GM23338 (cell line): ENCODE measurements around the gene IL12B.

Experiments
- CREB1 ChIP-seq: fragments of 250-450 bp; sonication (Bioruptor Pico); IDR thresholded peaks from 2 replicates; pipeline ENCODE4 v1.5.0; 2020; ENCODE audit warnings: low read depth, mild to moderate bottlenecking, moderate library complexity
- EZH2 ChIP-seq: fragments of 200-600 bp; sonication (generic); IDR thresholded peaks from one replicate; pipeline ENCODE4 v1.8.0; 2017; ENCODE audit warnings: antibody characterized with exemption, mild to moderate bottlenecking, low read depth; ENCODE audit not compliant: unreplicated experiment
- EZH2phosphoT487 ChIP-seq: fragments of 200-600 bp; sonication (generic); IDR thresholded peaks from one replicate; pipeline ENCODE4 v1.8.1; 2018; ENCODE audit warnings: antibody characterized with exemption; ENCODE audit not compliant: unreplicated experiment
- JUNB ChIP-seq: IDR thresholded peaks from one replicate; pipeline ENCODE4 v1.6.1; 2016; ENCODE audit warnings: antibody characterized with exemption; ENCODE audit not compliant: unreplicated experiment
- NANOG ChIP-seq: IDR thresholded peaks from 2 replicates; pipeline ENCODE4 v1.6.1; 2016; ENCODE audit warnings: antibody characterized with exemption, borderline replicate concordance
- POLR2AphosphoS5 ChIP-seq: IDR thresholded peaks from 2 replicates; pipeline ENCODE4 v1.6.1; 2016; ENCODE audit warnings: antibody characterized with exemption, low read depth
- STAT1 ChIP-seq: IDR thresholded peaks from one replicate; pipeline ENCODE4 v1.6.1; 2016; ENCODE audit warnings: antibody characterized with exemption; ENCODE audit not compliant: unreplicated experiment
- ZNF114 ChIP-seq: fragments of 250-450 bp; sonication (Bioruptor Pico); IDR thresholded peaks from 2 replicates; pipeline ENCODE4 v1.5.0; 2020; ENCODE audit warnings: mild to moderate bottlenecking, moderate library complexity
- ZNF331 ChIP-seq: fragments of 250-450 bp; sonication (Bioruptor Pico); IDR thresholded peaks from 2 replicates; pipeline ENCODE4 v1.5.0; 2020; ENCODE audit warnings: low read depth, mild to moderate bottlenecking, moderate library complexity
- TF ChIP-seq, protein P1 (sequence below), 2 experiments: fragments of 200-600 bp in 1 of 2; sonication (generic) in 1 of 2; conservative IDR thresholded peaks; 2 replicates each; pipeline versions ENCODE4 v1.5.1 to v1.6.1; 2016 to 2017; ENCODE audit warnings: antibody characterized with exemption in 2 of 2, low read depth in 2 of 2, mild to moderate bottlenecking in 2 of 2, moderate library complexity in 1 of 2
- TF ChIP-seq, protein P2 (sequence below): IDR thresholded peaks from one replicate; pipeline ENCODE4 v1.6.1; 2018; ENCODE audit warnings: antibody characterized with exemption; ENCODE audit not compliant: unreplicated experiment
- TF ChIP-seq, protein P3 (sequence below): IDR thresholded peaks from 2 replicates; pipeline ENCODE4 v1.6.1; 2016; ENCODE audit warnings: antibody characterized with exemption
- TF ChIP-seq, protein P4 (sequence below): fragments of 250-450 bp; sonication (Bioruptor Pico); IDR thresholded peaks from 2 replicates; pipeline ENCODE4 v1.5.0; 2020; ENCODE audit warnings: mild to moderate bottlenecking, moderate library complexity

DNA sequence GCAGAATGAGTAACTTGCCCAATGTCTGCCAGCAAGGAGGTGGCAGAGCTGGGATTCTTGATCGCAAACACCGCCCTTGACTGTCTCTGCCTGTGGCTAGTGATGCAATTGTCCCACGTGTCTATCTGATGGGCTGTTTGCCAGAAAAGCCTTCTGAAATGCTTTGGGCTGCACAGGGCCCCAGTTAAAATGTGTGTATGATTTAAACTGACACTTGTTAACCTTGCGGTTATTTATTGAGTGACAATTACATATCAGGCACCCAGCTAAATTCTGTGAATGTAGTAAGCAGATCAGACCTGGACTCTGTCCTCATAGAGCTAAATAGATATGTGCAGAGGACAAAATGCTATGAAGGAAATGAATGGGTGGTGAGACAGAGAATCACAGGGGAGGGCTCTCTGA, 11.6 kb upstream of the IL12B start:
- TF ChIP-seq CREB1 (CRISPR knock-in tag), result no peak
- TF ChIP-seq EZH2, result no peak
- TF ChIP-seq JUNB, result no peak
- TF ChIP-seq, protein P1, sequence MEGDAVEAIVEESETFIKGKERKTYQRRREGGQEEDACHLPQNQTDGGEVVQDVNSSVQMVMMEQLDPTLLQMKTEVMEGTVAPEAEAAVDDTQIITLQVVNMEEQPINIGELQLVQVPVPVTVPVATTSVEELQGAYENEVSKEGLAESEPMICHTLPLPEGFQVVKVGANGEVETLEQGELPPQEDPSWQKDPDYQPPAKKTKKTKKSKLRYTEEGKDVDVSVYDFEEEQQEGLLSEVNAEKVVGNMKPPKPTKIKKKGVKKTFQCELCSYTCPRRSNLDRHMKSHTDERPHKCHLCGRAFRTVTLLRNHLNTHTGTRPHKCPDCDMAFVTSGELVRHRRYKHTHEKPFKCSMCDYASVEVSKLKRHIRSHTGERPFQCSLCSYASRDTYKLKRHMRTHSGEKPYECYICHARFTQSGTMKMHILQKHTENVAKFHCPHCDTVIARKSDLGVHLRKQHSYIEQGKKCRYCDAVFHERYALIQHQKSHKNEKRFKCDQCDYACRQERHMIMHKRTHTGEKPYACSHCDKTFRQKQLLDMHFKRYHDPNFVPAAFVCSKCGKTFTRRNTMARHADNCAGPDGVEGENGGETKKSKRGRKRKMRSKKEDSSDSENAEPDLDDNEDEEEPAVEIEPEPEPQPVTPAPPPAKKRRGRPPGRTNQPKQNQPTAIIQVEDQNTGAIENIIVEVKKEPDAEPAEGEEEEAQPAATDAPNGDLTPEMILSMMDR (conservative IDR thresholded peaks at IDR 0.05; ENCODE audit: low read depth in 2 of 2), result no peak
- no peak for TF ChIP-seq POLR2AphosphoS5
- no peak for TF ChIP-seq STAT1
- TF ChIP-seq EZH2phosphoT487, result no peak
- TF ChIP-seq, protein P2, sequence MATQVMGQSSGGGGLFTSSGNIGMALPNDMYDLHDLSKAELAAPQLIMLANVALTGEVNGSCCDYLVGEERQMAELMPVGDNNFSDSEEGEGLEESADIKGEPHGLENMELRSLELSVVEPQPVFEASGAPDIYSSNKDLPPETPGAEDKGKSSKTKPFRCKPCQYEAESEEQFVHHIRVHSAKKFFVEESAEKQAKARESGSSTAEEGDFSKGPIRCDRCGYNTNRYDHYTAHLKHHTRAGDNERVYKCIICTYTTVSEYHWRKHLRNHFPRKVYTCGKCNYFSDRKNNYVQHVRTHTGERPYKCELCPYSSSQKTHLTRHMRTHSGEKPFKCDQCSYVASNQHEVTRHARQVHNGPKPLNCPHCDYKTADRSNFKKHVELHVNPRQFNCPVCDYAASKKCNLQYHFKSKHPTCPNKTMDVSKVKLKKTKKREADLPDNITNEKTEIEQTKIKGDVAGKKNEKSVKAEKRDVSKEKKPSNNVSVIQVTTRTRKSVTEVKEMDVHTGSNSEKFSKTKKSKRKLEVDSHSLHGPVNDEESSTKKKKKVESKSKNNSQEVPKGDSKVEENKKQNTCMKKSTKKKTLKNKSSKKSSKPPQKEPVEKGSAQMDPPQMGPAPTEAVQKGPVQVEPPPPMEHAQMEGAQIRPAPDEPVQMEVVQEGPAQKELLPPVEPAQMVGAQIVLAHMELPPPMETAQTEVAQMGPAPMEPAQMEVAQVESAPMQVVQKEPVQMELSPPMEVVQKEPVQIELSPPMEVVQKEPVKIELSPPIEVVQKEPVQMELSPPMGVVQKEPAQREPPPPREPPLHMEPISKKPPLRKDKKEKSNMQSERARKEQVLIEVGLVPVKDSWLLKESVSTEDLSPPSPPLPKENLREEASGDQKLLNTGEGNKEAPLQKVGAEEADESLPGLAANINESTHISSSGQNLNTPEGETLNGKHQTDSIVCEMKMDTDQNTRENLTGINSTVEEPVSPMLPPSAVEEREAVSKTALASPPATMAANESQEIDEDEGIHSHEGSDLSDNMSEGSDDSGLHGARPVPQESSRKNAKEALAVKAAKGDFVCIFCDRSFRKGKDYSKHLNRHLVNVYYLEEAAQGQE, result no peak
- TF ChIP-seq ZNF331, result no peak
- TF ChIP-seq NANOG, result no peak
- TF ChIP-seq, protein P3, sequence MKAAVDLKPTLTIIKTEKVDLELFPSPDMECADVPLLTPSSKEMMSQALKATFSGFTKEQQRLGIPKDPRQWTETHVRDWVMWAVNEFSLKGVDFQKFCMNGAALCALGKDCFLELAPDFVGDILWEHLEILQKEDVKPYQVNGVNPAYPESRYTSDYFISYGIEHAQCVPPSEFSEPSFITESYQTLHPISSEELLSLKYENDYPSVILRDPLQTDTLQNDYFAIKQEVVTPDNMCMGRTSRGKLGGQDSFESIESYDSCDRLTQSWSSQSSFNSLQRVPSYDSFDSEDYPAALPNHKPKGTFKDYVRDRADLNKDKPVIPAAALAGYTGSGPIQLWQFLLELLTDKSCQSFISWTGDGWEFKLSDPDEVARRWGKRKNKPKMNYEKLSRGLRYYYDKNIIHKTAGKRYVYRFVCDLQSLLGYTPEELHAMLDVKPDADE, result no peak
- TF ChIP-seq, protein P4, sequence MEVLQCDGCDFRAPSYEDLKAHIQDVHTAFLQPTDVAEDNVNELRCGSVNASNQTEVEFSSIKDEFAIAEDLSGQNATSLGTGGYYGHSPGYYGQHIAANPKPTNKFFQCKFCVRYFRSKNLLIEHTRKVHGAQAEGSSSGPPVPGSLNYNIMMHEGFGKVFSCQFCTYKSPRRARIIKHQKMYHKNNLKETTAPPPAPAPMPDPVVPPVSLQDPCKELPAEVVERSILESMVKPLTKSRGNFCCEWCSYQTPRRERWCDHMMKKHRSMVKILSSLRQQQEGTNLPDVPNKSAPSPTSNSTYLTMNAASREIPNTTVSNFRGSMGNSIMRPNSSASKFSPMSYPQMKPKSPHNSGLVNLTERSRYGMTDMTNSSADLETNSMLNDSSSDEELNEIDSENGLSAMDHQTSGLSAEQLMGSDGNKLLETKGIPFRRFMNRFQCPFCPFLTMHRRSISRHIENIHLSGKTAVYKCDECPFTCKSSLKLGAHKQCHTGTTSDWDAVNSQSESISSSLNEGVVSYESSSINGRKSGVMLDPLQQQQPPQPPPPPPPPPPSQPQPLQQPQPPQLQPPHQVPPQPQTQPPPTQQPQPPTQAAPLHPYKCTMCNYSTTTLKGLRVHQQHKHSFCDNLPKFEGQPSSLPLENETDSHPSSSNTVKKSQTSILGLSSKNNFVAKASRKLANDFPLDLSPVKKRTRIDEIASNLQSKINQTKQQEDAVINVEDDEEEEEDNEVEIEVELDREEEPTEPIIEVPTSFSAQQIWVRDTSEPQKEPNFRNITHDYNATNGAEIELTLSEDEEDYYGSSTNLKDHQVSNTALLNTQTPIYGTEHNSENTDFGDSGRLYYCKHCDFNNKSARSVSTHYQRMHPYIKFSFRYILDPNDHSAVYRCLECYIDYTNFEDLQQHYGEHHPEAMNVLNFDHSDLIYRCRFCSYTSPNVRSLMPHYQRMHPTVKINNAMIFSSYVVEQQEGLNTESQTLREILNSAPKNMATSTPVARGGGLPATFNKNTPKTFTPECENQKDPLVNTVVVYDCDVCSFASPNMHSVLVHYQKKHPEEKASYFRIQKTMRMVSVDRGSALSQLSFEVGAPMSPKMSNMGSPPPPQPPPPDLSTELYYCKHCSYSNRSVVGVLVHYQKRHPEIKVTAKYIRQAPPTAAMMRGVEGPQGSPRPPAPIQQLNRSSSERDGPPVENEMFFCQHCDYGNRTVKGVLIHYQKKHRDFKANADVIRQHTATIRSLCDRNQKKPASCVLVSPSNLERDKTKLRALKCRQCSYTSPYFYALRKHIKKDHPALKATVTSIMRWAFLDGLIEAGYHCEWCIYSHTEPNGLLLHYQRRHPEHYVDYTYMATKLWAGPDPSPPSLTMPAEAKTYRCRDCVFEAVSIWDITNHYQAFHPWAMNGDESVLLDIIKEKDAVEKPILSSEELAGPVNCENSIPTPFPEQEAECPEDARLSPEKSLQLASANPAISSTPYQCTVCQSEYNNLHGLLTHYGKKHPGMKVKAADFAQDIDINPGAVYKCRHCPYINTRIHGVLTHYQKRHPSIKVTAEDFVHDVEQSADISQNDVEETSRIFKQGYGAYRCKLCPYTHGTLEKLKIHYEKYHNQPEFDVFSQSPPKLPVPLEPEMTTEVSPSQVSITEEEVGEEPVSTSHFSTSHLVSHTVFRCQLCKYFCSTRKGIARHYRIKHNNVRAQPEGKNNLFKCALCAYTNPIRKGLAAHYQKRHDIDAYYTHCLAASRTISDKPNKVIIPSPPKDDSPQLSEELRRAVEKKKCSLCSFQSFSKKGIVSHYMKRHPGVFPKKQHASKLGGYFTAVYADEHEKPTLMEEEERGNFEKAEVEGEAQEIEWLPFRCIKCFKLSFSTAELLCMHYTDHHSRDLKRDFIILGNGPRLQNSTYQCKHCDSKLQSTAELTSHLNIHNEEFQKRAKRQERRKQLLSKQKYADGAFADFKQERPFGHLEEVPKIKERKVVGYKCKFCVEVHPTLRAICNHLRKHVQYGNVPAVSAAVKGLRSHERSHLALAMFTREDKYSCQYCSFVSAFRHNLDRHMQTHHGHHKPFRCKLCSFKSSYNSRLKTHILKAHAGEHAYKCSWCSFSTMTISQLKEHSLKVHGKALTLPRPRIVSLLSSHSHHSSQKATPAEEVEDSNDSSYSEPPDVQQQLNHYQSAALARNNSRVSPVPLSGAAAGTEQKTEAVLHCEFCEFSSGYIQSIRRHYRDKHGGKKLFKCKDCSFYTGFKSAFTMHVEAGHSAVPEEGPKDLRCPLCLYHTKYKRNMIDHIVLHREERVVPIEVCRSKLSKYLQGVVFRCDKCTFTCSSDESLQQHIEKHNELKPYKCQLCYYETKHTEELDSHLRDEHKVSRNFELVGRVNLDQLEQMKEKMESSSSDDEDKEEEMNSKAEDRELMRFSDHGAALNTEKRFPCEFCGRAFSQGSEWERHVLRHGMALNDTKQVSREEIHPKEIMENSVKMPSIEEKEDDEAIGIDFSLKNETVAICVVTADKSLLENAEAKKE (CRISPR knock-in tag), result no peak
- no peak for TF ChIP-seq ZNF114 (CRISPR knock-in tag)
